Calu3 (cell line): ENCODE measurements around the gene PLXNA2. TPM values are rescaled to one million over a fixed set of nuclear protein-coding genes. Genes with fewer than 3 reads are reported as not detected.

ENCODE experiments used
- BruUV-seq: library from RNA; stranded (reverse); fragments of 400-500 nt; replicated peaks from 2 replicates; lab custom pipeline; 2021; lab: Mats Ljungman, UMichigan
- CTCF ChIA-PET: fragments of 300-600 bp; sonication (Branson Sonifier 250); formaldehyde crosslinking; loops from one replicate; lab custom pipeline; 2022; ENCODE audit warnings: antibody characterized with exemption; lab: Charles Lee
- DNase-seq: peaks from one replicate; pipeline ENCODE4 v3.0.0; 2022
- H3K27ac Mint-ChIP-seq: one replicate; pipeline ENCODE4 v1.8.0; 2022; ENCODE audit warnings: mixed read lengths; ENCODE audit not compliant: unreplicated experiment
- H3K27me3 Mint-ChIP-seq: one replicate; pipeline ENCODE4 v1.8.0; 2022; ENCODE audit warnings: mixed read lengths; ENCODE audit not compliant: unreplicated experiment
- H3K36me3 Mint-ChIP-seq: one replicate; pipeline ENCODE4 v1.8.0; 2022; ENCODE audit warnings: mild to moderate bottlenecking, moderate library complexity, mixed read lengths; ENCODE audit not compliant: insufficient read depth, unreplicated experiment
- H3K4me1 Mint-ChIP-seq: one replicate; pipeline ENCODE4 v1.8.0; 2022; ENCODE audit warnings: mild to moderate bottlenecking, low read depth, mixed read lengths; ENCODE audit not compliant: unreplicated experiment
- H3K4me3 Mint-ChIP-seq: one replicate; pipeline ENCODE4 v1.8.0; 2022; ENCODE audit warnings: mild to moderate bottlenecking, low read depth, moderate library complexity, mixed read lengths; ENCODE audit not compliant: unreplicated experiment
- H3K9me3 Mint-ChIP-seq: one replicate; pipeline ENCODE4 v1.8.0; 2022; ENCODE audit warnings: low read depth, mixed read lengths; ENCODE audit not compliant: unreplicated experiment
- intact Hi-C: fragments of 100-400 bp; cut with micrococcal nuclease; formaldehyde crosslinking; loops from one replicate; pipeline ENCODE4 v1.10.0; 2022; ENCODE audit not compliant: unreplicated experiment
- total RNA-seq: library from RNA; stranded (reverse); gene quantifications from 2 replicates; pipeline ENCODE4 v1.2.3, GENCODE V29; 2022
- TF ChIP-seq, protein P1 (sequence below): fragments of 200-600 bp; IDR thresholded peaks from one replicate; pipeline ENCODE4 v1.8.0; 2022; ENCODE audit warnings: antibody characterized with exemption; ENCODE audit not compliant: unreplicated experiment

Gene PLXNA2
- total RNA-seq, 1 experiment from 2014 or later: 16.2 TPM

- TF ChIP-seq, protein P1, sequence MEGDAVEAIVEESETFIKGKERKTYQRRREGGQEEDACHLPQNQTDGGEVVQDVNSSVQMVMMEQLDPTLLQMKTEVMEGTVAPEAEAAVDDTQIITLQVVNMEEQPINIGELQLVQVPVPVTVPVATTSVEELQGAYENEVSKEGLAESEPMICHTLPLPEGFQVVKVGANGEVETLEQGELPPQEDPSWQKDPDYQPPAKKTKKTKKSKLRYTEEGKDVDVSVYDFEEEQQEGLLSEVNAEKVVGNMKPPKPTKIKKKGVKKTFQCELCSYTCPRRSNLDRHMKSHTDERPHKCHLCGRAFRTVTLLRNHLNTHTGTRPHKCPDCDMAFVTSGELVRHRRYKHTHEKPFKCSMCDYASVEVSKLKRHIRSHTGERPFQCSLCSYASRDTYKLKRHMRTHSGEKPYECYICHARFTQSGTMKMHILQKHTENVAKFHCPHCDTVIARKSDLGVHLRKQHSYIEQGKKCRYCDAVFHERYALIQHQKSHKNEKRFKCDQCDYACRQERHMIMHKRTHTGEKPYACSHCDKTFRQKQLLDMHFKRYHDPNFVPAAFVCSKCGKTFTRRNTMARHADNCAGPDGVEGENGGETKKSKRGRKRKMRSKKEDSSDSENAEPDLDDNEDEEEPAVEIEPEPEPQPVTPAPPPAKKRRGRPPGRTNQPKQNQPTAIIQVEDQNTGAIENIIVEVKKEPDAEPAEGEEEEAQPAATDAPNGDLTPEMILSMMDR: no peak
These were observed 128.1 kb downstream of the PLXNA2 start for GRCh38 chr1:208115924-208116640.

GRCh38 chr1:208113011-208113410 lies 131.2 kb downstream of the PLXNA2 start:
- no TSS peak for BruUV-seq
- H3K9me3 Mint-ChIP-seq: no peaks in the 10 kb centered on the region
- intact Hi-C loops: no loop called here
- DNase-seq: no peak
- CTCF ChIA-PET: interaction anchor here (0.7 kb wide), 3 partner anchors 39 to 1789 kb away, joined by 3 to 5 read pairs (median 4); no protein-coding TSS in a partner anchor
- H3K4me1 Mint-ChIP-seq: peaks cover 14% of the 10 kb centered on the region
- no peak overlapping the region for H3K27ac Mint-ChIP-seq
- TF ChIP-seq, protein P1: no peak
- no peaks in the 10 kb centered on the region for H3K36me3 Mint-ChIP-seq
- H3K27me3 Mint-ChIP-seq: no peaks in the 10 kb centered on the region
- no peak overlapping the region for H3K4me3 Mint-ChIP-seq

More at GRCh38 chr1:208115924-208116640, 128.1 kb downstream of the PLXNA2 start:
- intact Hi-C loops: no loop called here
- no peak overlapping the region for H3K4me3 Mint-ChIP-seq
- H3K4me1 Mint-ChIP-seq: peaks cover 12% of the 10 kb centered on the region
- H3K9me3 Mint-ChIP-seq: no peaks in the 10 kb centered on the region
- no TSS peak for BruUV-seq
- CTCF ChIA-PET: interaction anchor here (0.5 to 1.1 kb wide), 2 partner anchors 16 to 153 kb away, joined by 3 read pairs; no protein-coding TSS in a partner anchor
- no peaks in the 10 kb centered on the region for H3K27me3 Mint-ChIP-seq
- H3K27ac Mint-ChIP-seq: no peak overlapping the region
- no peak for DNase-seq
- H3K36me3 Mint-ChIP-seq: no peaks in the 10 kb centered on the region

DNA sequence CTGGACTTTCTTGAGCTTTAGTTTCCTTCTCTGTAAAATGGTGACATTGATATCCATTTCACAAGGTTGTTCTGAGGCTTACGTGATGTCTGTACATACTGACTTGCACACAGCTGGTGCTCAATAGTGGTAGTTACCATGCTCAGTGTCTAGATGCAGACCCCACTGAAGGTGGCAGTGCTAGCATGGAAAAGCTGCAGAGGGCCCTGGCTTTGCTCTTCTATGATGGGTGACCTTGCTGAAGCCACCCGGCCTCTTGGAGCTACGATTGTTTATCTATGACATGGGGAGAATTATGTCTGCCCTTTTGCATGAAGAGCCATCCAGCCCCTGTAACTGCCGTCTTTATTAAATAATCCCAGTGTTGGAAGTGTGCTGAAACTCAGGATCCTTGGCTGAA lies 131.8 kb downstream of the PLXNA2 start:
- Mint-ChIP-seq H3K27me3 (no peaks in the 10 kb centered on the region), H3K4me1 (peaks cover 20% of the 10 kb centered on the region), H3K27ac (no peak overlapping the region), H3K36me3 (no peaks in the 10 kb centered on the region), H3K9me3 (no peaks in the 10 kb centered on the region), H3K4me3 (no peak overlapping the region)
- TF ChIP-seq, protein P1: no peak
- intact Hi-C loops: no loop called here
- DNase-seq: no peak
- CTCF ChIA-PET: interaction anchor here (0.7 kb wide), 1 partner anchor 39 kb away, joined by 5 read pairs; no protein-coding TSS in a partner anchor
- BruUV-seq: no TSS peak

- DNase-seq: no peak
- TF ChIP-seq, protein P1: no peak
- CTCF ChIA-PET: interaction anchor here (1.3 kb wide), 1 partner anchor 34 kb away, joined by 3 read pairs; no protein-coding TSS in a partner anchor
- Mint-ChIP-seq H3K27me3 (no peaks in the 10 kb centered on the region), H3K4me3 (no peak overlapping the region), H3K4me1 (peaks cover 20% of the 10 kb centered on the region), H3K27ac (no peak overlapping the region), H3K9me3 (no peaks in the 10 kb centered on the region), H3K36me3 (no peaks in the 10 kb centered on the region)
- BruUV-seq: no TSS peak
- intact Hi-C loops: no loop called here
These were observed 132.5 kb downstream of the PLXNA2 start for GRCh38 chr1:208111646-208112190.
